Gastroesophageal sphincter (tissue), 3 donors: Measurements from ENCODE around the gene CHIT1.

Experiments
- POLR2AphosphoS5 ChIP-seq: sonication (generic); formaldehyde crosslinking; IDR thresholded peaks from one replicate; pipeline ENCODE4 v1.6.1; 2017; ENCODE audit warnings: antibody characterized with exemption
- TF ChIP-seq, protein P1 (sequence below), 4 experiments: fragments of 200-600 bp in 2 of 4; fragments of 450-650 bp in 2 of 4; sonication (generic) in 1 of 4; IDR thresholded peaks; one replicate each; pipeline ENCODE4 v1.5.1; 2017 to 2019; ENCODE audit warnings: antibody characterized with exemption in 4 of 4, mild to moderate bottlenecking in 2 of 4, moderate library complexity in 2 of 4

DNA sequence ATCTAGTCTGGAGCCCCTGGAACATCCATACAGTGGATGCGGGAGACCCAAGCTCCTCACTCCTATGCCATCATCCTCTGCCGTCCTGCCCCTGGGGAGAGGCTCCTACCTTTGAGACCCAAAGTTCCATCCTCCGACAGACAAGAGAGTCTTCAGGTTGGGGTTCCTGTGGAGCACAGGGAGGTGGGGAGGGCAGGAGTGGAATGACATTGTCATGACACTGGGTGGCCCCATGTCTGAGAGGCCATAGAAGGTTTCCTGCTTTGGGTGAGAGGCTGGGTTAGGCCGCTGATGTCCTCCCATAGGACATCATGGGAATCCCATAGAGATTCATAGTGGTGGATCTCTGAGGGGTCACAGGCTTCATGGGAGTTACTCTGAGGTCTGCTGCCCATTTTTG is 45.0 kb downstream of the CHIT1 start:
- no peak for TF ChIP-seq POLR2AphosphoS5
- TF ChIP-seq, protein P1, sequence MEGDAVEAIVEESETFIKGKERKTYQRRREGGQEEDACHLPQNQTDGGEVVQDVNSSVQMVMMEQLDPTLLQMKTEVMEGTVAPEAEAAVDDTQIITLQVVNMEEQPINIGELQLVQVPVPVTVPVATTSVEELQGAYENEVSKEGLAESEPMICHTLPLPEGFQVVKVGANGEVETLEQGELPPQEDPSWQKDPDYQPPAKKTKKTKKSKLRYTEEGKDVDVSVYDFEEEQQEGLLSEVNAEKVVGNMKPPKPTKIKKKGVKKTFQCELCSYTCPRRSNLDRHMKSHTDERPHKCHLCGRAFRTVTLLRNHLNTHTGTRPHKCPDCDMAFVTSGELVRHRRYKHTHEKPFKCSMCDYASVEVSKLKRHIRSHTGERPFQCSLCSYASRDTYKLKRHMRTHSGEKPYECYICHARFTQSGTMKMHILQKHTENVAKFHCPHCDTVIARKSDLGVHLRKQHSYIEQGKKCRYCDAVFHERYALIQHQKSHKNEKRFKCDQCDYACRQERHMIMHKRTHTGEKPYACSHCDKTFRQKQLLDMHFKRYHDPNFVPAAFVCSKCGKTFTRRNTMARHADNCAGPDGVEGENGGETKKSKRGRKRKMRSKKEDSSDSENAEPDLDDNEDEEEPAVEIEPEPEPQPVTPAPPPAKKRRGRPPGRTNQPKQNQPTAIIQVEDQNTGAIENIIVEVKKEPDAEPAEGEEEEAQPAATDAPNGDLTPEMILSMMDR (IDR thresholded peaks at IDR 0.05) = no peak
